Activated naive CD8-positive, alpha-beta T cell treated with anti-CD3 and anti-CD28 coated beads, Interleukin-2, amount 50 U/mL, for 24 hours (primary cell): Measurements from ENCODE around the gene SLC36A3.
"Not testable (repeated sequence)": the region's sequence is repeated elsewhere in the genome, so short reads cannot be mapped to it uniquely, and the experiment has no call there.

Experiments used
- ATAC-seq: fragments of 150-1000 bp; cut with Tn5 transposase; one replicate; pipeline ENCODE4 v1.10.0; 2021
- DNase-seq: peaks from one replicate; pipeline ENCODE4 v3.0.0; 2021
- H3K27ac Mint-ChIP-seq: one replicate; pipeline ENCODE4 v1.8.0; 2021; ENCODE audit warnings: mild to moderate bottlenecking, mixed read lengths
- H3K27me3 Mint-ChIP-seq: one replicate; pipeline ENCODE4 v1.8.0; 2021; ENCODE audit warnings: mixed read lengths
- H3K36me3 Mint-ChIP-seq: one replicate; pipeline ENCODE4 v1.8.0; 2021; ENCODE audit warnings: low read depth, mixed read lengths
- H3K4me1 Mint-ChIP-seq: one replicate; pipeline ENCODE4 v1.8.0; 2021; ENCODE audit warnings: mixed read lengths
- H3K4me3 Mint-ChIP-seq: one replicate; pipeline ENCODE4 v1.8.0; 2021; ENCODE audit warnings: mild to moderate bottlenecking, moderate library complexity, mixed read lengths
- H3K9me3 Mint-ChIP-seq: one replicate; pipeline ENCODE4 v1.8.0; 2021; ENCODE audit warnings: mixed read lengths

The SLC36A3 gene

DNA sequence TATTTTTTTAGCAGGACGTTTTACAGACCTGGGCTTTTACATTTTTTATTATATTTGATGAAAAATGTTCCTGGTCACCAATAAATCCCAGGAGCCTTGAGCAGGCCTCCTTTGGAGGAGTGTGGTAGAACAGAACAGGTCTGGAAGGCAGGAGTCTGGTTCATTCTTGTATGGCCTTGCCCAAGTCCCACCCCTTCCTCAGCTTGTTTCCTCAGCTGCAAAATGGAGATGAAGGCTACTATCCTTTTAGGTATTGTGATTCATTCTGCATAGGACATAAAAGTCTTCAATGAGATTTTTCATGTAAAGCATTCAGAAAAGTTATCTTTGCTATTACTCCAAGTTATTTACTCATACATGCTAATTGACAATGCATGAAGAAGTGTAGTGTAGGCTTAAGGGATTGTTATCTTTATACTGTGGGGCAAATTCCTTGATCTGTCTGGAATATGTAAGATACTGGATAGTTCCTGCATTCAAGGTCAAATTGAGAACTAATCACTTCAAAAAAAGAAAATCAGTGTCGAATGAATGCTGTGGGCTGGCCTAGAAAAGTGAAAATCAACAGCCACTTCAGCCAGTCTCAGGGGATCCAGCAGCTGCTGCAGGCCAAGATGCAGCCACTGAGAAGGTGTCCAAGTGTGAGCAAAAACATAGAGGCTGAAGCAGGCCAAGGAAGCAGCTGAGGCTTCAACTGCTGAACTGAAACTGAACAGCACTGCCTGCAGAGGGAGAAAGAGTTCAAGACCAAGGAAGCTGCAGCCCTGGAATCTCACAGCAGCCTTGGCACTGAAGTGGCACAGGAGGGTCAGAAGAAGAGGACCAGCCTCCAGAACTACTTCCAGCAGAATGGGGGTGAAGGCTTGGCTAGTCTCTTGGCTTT is 15.5 kb upstream of the SLC36A3 start:
- Mint-ChIP-seq H3K27me3 (no peaks in the 10 kb centered on the region), H3K27ac (no peak overlapping the region)

DNA sequence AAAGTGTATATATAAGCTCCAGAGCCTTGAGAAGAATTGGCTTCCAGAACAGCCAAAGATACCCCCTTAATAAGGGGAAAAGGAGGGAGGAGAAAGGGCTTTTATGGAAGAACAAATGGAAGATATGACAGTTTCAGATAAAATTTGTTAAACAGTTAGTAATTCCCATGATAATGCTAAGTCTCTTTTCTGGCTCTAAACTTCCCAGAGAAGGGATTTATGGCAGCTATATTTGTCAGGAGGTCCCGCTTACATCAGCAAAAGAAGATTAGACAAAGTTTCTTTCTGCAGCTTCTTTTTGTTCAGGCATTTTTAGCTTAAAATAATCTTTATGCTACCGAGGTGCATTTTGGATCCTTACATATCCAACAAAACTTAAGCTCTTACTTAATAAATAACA is 14.3 kb upstream of the SLC36A3 start:
- H3K9me3 Mint-ChIP-seq: no peaks in the 10 kb centered on the region
- H3K4me3 Mint-ChIP-seq: no peak overlapping the region
- H3K36me3 Mint-ChIP-seq: no peaks in the 10 kb centered on the region
- peaks cover 2% of the 10 kb centered on the region for H3K4me1 Mint-ChIP-seq
- ATAC-seq (no peak), DNase-seq (no peak)
- no peak overlapping the region for H3K27ac Mint-ChIP-seq
- no peaks in the 10 kb centered on the region for H3K27me3 Mint-ChIP-seq

More for the DNA sequence above, 15.5 kb upstream of the SLC36A3 start:
- no peak overlapping the region for H3K4me3 Mint-ChIP-seq
- ATAC-seq: no peak
- no peak for DNase-seq
- no peaks in the 10 kb centered on the region for H3K36me3 Mint-ChIP-seq
- H3K9me3 Mint-ChIP-seq: peaks cover 4% of the 10 kb centered on the region
- H3K4me1 Mint-ChIP-seq: peaks cover 2% of the 10 kb centered on the region

DNA sequence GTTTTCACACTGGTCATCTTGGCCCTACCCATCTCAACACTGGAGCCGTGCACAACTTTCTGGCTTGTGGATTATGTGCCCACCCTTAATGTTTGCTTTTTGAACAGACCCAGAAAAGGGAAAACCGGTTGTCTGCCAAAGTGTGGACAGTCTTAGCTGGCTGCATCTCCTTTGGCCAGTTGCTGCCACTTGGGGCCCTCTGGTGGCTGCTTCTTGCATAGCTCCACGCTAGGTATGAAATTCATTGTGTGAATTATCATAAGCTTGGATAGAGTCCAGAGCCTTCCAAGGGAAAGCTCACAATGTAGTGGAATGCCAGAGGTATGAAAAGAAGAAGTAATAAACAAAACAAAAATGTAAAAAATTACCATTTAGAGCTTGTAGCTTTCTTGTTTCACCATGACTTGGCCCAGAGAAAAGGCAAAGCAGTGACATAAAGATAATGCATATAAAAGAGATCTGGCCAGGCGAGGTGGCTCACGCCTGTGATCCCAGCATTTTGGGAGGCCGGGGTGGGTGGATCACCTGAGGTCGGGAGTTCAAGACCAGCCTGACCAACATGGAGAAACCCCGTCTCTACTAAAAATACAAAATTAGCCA is 12.5 kb upstream of the SLC36A3 start:
- no peak overlapping the region for H3K4me3 Mint-ChIP-seq
- H3K27ac Mint-ChIP-seq: no peak overlapping the region
- H3K27me3 Mint-ChIP-seq: no peaks in the 10 kb centered on the region
- peaks cover 2% of the 10 kb centered on the region for H3K4me1 Mint-ChIP-seq
- peak; percentile 80 for DNase-seq
- ATAC-seq: peak; percentile 83
- H3K9me3 Mint-ChIP-seq: peaks cover 4% of the 10 kb centered on the region
- no peaks in the 10 kb centered on the region for H3K36me3 Mint-ChIP-seq

DNA sequence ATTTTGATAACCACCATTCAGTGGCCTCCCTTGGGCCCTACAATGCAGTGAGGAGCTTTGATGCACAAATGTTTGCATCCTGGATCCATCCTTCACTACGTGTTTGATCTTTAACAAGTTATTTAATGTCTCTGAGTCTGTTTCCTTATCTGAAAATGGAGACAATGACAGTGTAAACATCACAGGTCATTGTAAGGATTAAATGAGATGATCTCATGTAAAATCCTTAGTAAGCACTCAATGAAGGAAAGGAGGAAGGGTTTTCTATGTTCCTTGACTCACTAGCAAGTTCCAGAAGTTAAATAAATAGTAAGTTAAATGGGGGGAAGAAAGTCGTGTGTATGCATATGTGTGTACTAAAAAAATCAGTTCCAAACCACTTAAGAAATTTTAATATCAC is 9.8 kb upstream of the SLC36A3 start:
- no peaks in the 10 kb centered on the region for H3K27me3 Mint-ChIP-seq
- peaks cover 2% of the 10 kb centered on the region for H3K4me1 Mint-ChIP-seq
- DNase-seq (no peak), ATAC-seq (no peak)
- no peak overlapping the region for H3K27ac Mint-ChIP-seq
- H3K9me3 Mint-ChIP-seq: peaks cover 9% of the 10 kb centered on the region
- no peak overlapping the region for H3K4me3 Mint-ChIP-seq
- peaks cover 1% of the 10 kb centered on the region for H3K36me3 Mint-ChIP-seq

DNA sequence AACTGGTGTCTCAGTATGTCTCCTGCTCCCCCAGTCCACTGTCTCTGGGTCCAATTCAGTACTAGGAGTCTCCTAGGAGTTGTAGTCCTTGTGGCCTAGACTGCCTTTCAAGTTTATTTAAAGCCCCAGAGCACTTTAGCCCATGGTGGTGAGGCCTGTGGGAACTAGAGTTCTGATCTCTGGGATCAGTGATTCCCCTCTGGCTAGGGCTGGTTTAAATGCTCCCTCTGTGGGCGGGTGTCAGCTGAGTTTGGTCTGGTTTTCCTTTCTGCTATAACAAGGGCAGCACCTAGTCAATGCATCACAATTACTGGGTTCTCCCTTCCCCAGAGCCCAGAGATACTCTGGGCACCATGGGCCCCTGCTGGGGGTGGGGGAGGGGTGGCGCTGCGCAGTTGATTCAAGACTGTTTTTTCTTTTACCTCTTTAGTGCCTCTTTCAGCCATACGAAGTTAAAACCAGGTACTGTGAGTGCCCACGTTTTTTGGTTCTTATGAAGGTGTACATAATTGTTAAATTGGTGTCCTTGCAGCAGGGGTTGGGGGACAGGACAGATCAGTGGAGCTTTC is 9.3 kb upstream of the SLC36A3 start:
- DNase-seq (no peak), ATAC-seq (no peak)
- Mint-ChIP-seq H3K9me3 (peaks cover 9% of the 10 kb centered on the region), H3K27me3 (no peaks in the 10 kb centered on the region), H3K4me3 (no peak overlapping the region), H3K27ac (no peak overlapping the region), H3K4me1 (peaks cover 2% of the 10 kb centered on the region), H3K36me3 (peaks cover 1% of the 10 kb centered on the region)

DNA sequence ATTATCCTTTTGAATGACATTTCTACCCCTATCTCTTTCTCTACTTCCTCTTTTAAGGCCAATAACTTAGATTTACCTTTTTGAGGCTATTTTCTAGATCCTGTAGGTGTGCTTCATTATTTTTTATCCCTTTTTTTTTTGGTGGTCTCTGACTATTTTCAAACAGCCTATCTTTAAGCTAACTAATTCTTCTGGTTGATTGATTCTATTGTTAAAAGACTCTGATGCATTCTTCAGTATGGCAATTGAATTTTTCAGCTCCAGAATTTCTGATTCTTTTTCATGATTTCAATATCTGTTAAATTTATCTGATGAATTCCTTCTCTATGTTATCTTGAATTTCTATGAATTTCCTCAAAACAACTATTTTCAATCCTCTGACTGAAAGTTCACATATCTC is 7.4 kb upstream of the SLC36A3 start:
- H3K36me3 Mint-ChIP-seq: peaks cover 1% of the 10 kb centered on the region
- no peak for DNase-seq

DNA sequence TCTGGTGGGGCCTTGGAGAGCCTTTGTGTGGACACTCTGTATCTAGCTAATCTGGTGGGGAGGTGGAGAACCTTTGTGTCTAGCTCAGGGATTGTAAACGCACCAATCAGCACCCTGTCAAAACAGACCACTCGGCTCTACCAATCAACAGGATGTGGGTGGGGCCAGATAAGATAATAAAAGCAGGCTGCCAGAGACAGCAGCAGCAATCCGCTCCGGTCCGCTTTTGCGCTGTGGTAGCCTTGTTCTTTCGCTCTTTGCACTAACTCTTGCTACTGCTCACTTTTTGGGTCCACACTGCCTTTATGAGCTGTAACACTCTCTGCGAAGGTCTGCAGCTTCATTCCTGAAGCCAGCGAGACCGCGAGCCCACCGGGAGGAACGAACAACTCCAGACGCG is 6.3 kb upstream of the SLC36A3 start:
- H3K36me3 Mint-ChIP-seq, H3K27me3 Mint-ChIP-seq, H3K4me3 Mint-ChIP-seq, H3K4me1 Mint-ChIP-seq, ATAC-seq, H3K9me3 Mint-ChIP-seq, DNase-seq, H3K27ac Mint-ChIP-seq: not testable (repeated sequence)

More for the DNA sequence above, 7.4 kb upstream of the SLC36A3 start:
- H3K9me3 Mint-ChIP-seq: peaks cover 9% of the 10 kb centered on the region
- ATAC-seq: no peak
- H3K27me3 Mint-ChIP-seq: no peaks in the 10 kb centered on the region
- H3K27ac Mint-ChIP-seq: no peak overlapping the region
- H3K4me1 Mint-ChIP-seq: peaks cover 2% of the 10 kb centered on the region
- no peak overlapping the region for H3K4me3 Mint-ChIP-seq

DNA sequence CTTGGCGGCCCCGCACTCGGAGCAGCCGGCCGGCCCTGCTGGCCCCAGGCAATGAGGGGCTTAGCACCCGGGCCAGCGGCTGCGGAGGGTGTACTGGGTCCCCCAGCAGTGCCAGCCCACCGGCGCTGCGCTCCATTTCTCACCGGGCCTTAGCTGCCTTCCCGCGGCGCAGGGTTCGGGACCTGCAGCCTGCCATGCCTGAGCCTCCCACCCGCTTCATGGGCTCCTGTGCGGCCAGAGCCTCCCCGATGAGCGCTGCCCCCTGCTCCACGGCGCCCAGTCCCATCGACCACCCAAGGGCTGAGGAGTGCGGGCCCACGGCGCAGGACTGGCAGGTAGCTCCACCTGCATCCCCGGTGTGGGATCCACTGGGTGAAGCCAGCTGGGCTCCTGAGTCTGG is 5.7 kb upstream of the SLC36A3 start:
- not testable (repeated sequence) for H3K27me3 Mint-ChIP-seq, H3K9me3 Mint-ChIP-seq, H3K4me1 Mint-ChIP-seq, H3K27ac Mint-ChIP-seq, H3K4me3 Mint-ChIP-seq, H3K36me3 Mint-ChIP-seq, DNase-seq, ATAC-seq

DNA sequence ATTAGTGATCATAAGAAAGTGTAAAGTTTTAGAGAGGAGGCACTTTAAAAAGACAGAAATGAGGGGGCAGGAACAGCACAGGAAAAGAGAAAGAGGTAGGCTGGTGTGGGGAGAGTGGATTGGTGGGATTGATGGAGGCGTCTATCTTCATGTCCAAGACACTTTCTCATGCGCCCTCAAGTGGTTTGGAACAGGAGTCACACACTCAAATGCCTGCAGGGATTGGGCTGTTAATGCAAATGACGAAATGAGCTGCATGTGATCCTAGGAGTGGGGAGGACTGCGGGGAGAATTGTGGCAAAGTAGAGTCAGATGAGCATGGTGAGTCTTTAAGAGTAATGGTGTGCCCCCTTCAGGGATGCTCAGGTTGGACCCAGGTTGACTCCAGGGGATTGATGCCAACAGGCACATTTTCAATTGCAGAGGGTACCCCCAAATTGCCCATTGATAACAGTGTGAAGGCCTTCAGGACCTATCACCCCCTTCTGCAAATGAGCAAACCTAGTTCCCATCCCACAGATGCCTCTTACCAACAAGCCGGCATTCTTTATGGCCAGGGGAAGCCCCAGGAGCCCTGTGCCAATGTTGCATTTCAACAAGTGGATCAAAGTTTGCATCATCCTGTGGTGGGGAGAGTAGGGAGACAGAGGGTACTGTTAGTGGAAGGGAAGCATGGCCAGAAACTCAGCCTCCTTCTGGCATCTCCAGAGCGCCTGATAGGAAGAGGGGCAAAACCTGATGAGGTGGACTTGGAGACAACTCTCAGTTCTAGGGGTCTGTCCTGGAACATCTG is 5.3 kb downstream of the SLC36A3 start:
- Mint-ChIP-seq H3K27ac (no peak overlapping the region), H3K4me3 (no peak overlapping the region), H3K27me3 (peaks cover 6% of the 10 kb centered on the region), H3K36me3 (no peaks in the 10 kb centered on the region), H3K9me3 (no peaks in the 10 kb centered on the region), H3K4me1 (no peaks in the 10 kb centered on the region)
- ATAC-seq (no peak), DNase-seq (no peak)

DNA sequence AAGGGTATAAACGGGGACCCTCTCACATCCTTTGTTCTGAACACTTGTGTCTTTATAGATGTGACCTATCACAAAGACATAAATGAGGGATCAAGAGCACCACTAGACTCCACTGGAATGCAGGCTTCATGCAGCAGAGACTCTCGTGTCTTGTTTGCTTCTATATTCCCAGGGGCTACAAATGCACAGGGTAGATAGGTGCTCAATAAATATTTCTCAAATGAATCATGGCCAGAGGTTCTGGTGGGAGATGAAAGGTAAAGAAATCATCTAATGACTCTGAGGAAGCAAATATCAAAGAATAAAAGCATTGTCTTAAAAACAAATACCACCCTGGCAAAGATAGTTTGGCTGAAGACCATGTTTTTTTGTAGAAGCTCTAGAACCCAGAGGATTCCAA is 6.6 kb downstream of the SLC36A3 start:
- no peaks in the 10 kb centered on the region for H3K4me1 Mint-ChIP-seq
- no peak for ATAC-seq
- no peaks in the 10 kb centered on the region for H3K9me3 Mint-ChIP-seq
- no peak overlapping the region for H3K4me3 Mint-ChIP-seq
- H3K27ac Mint-ChIP-seq: no peak overlapping the region
- H3K27me3 Mint-ChIP-seq: peaks cover 5% of the 10 kb centered on the region
- H3K36me3 Mint-ChIP-seq: no peaks in the 10 kb centered on the region
- no peak for DNase-seq

DNA sequence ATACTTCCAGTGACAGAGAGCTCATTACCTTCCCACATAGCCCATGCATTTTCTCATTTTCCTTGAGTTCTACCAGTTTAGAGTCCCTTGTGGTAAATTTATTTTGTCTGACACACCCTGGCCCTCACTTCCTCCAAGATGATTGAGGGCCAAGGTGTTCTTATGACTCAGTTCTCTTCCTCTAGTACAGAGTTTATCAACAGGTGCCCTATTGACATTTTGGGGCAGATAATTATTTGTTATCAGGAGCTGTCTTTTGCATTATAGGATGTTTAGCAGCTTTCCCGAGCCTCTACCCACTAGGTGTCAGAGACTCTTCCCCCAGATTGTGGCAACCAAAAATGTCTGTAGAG is 7.1 kb downstream of the SLC36A3 start:
- no peak overlapping the region for H3K4me3 Mint-ChIP-seq
- no peak for ATAC-seq
- no peak overlapping the region for H3K27ac Mint-ChIP-seq
- no peaks in the 10 kb centered on the region for H3K9me3 Mint-ChIP-seq
- peaks cover 3% of the 10 kb centered on the region for H3K27me3 Mint-ChIP-seq
- H3K36me3 Mint-ChIP-seq: no peaks in the 10 kb centered on the region
- no peak for DNase-seq
- H3K4me1 Mint-ChIP-seq: no peaks in the 10 kb centered on the region

DNA sequence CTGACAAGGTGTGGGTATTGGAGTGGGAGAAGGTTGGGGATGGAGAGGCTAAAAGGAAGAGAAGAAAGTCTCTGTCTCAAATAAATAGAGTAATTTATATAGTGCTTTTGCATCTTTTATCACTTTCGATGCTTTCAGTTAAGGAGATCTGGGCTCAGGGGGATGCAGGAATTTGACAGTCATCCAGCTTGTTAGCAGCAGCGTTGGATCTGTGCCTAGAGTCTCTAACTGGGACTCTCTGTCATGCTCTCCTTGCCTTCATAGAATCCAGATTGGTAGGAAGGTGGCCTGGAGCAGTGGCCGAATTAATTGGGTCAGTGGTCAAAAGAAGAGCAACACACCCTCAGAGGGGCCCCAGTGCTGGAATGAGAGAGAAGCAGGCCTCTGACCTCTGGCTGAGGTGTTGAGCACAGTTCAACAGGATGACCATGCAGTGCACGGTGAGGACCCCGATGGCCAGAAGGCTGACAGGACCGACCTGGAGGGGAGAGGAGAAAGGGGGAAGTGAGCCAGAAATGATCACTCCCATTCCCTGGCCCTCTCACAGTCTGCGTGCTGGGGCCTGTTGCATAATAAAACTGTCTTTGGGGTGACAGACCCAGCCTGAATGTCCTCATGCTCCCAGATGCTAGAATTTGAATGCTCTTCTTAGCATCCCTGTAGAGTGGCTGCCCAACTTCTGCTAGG is 7.6 kb downstream of the SLC36A3 start:
- H3K27ac Mint-ChIP-seq: no peak overlapping the region
- no peaks in the 10 kb centered on the region for H3K4me1 Mint-ChIP-seq
- H3K27me3 Mint-ChIP-seq: no peaks in the 10 kb centered on the region
- no peak overlapping the region for H3K4me3 Mint-ChIP-seq
- no peak for DNase-seq
- no peaks in the 10 kb centered on the region for H3K9me3 Mint-ChIP-seq
- ATAC-seq: no peak
- no peaks in the 10 kb centered on the region for H3K36me3 Mint-ChIP-seq

DNA sequence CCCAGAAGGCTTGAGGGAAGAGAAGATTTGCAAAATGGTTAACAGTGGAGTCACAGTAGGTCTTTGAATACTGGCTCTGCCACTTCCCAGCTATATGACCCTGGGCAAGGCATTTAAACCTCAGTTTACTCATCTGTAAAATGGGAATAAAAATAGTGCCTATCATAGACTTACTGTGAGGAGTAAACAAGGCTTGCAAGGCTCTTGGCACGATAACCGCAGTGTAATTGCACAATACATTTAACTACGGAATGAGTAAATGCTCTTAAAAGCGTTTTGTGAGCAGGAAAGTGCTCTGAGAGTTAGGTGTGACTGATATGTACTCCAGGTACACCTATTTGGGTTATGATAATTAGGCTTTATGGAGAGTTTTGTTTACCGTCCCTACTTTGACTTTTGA is 8.4 kb downstream of the SLC36A3 start:
- no peaks in the 10 kb centered on the region for H3K36me3 Mint-ChIP-seq
- H3K27me3 Mint-ChIP-seq: no peaks in the 10 kb centered on the region

DNA sequence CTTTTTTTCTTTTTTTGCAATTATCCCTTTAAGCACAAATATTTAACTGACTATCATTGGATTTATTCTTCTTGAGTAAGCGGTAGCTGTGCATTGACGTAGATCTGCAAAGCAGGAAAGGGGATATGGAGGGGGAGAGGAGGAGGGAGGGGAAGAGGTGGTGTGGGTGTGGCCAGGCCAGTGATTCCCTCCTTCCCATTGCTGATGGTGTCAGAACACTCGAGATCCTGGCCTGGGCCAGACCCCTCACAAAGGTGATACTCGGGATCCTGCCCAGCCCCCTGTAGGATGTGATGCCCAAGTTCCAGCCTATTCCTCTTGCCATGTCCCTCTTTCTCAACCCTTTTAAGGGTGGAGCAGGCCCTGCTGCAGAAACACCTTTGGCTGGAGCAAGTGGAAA is 9.9 kb downstream of the SLC36A3 start:
- Mint-ChIP-seq H3K4me1 (no peaks in the 10 kb centered on the region), H3K9me3 (no peaks in the 10 kb centered on the region), H3K27me3 (no peaks in the 10 kb centered on the region), H3K4me3 (no peak overlapping the region), H3K27ac (no peak overlapping the region), H3K36me3 (no peaks in the 10 kb centered on the region)
- no peak for ATAC-seq
- DNase-seq: no peak

More for the DNA sequence above, 8.4 kb downstream of the SLC36A3 start:
- H3K4me3 Mint-ChIP-seq: no peak overlapping the region
- no peak for ATAC-seq
- H3K27ac Mint-ChIP-seq: no peak overlapping the region
- no peak for DNase-seq
- no peaks in the 10 kb centered on the region for H3K4me1 Mint-ChIP-seq
- H3K9me3 Mint-ChIP-seq: no peaks in the 10 kb centered on the region
